ENCODE data around the gene TAT.

GRCh38 chr16:71562552-71562951 is 14.3 kb downstream of the TAT start:
- no peak for TF ChIP-seq CTCF (conservative IDR thresholded peaks at IDR 0.05; ENCODE audit: low read length)
- TF ChIP-seq EZH2phosphoT487 (IDR thresholded peaks at IDR 0.05; ENCODE audit: borderline replicate concordance) = no peak
